ENCODE measurements around the gene UBE2M.

GRCh38 chr19:58543826-58544590, 14.4 kb downstream of the UBE2M start, which contains the start of gene TRIM28:
- TF ChIP-seq CTCF (IDR thresholded peaks at IDR 0.05; ENCODE audit: low read depth, low read length): no peak
- no peak for TF ChIP-seq EZH2phosphoT487 (IDR thresholded peaks at IDR 0.05; ENCODE audit: low read depth)
